Neuronal stem cell (in vitro differentiated cells): Measurements from ENCODE around the gene SCGB3A2.

ENCODE experiments used
- DNase-seq: peaks from one replicate; pipeline ENCODE4 v3.0.0-alpha.2; 2013; ENCODE audit warnings: low spot score
- H2AFZ ChIP-seq: one replicate; pipeline ENCODE4 v1.6.1; 2013; ENCODE audit warnings: mild to moderate bottlenecking, low read length, inconsistent platforms
- H2AK5ac ChIP-seq: 2 replicates; pipeline ENCODE4 v1.6.1; 2013; ENCODE audit warnings: low read depth, mild to moderate bottlenecking, inconsistent platforms, low read length, moderate library complexity, mixed read lengths
- H2BK120ac ChIP-seq: 2 replicates; pipeline ENCODE4 v1.6.1; 2013; ENCODE audit warnings: low read depth, mild to moderate bottlenecking, inconsistent platforms, low read length, moderate library complexity, mixed read lengths
- H2BK12ac ChIP-seq: one replicate; pipeline ENCODE4 v1.6.1; 2013; ENCODE audit warnings: low read length, inconsistent platforms
- H2BK15ac ChIP-seq: 2 replicates; pipeline ENCODE4 v1.6.1; 2013; ENCODE audit warnings: mild to moderate bottlenecking, low read length, inconsistent platforms, mixed read lengths
- H2BK5ac ChIP-seq: one replicate; pipeline ENCODE4 v1.6.1; 2013; ENCODE audit warnings: inconsistent platforms, mild to moderate bottlenecking, low read length, moderate library complexity
- H3K14ac ChIP-seq: one replicate; pipeline ENCODE4 v1.6.1; 2013; ENCODE audit warnings: low read length, inconsistent platforms
- H3K18ac ChIP-seq: 2 replicates; pipeline ENCODE4 v1.6.1; 2013; ENCODE audit warnings: low read length, inconsistent platforms
- H3K23ac ChIP-seq: 2 replicates; pipeline ENCODE4 v1.6.1; 2013; ENCODE audit warnings: low read depth, mild to moderate bottlenecking, mixed read lengths, low read length, inconsistent platforms; ENCODE audit not compliant: poor library complexity
- H3K27ac ChIP-seq: replicated peaks from 3 replicates; pipeline ENCODE4 v1.5.1; 2013; ENCODE audit warnings: low read length, inconsistent platforms
- H3K27me3 ChIP-seq, 3 experiments: 2 replicates each; pipeline ENCODE4 v1.6.1; 2013; ENCODE audit warnings: low read length in 3 of 3, mild to moderate bottlenecking in 2 of 3, inconsistent platforms in 1 of 3, low read depth in 1 of 3, mixed read lengths in 1 of 3, moderate library complexity in 1 of 3; ENCODE audit not compliant: control insufficient read depth in 3 of 3, insufficient read depth in 3 of 3
- H3K36me3 ChIP-seq, 2 donors: replicated peaks in 1 of 2; 2 replicates each; pipeline ENCODE4 v1.6.1; 2013; ENCODE audit warnings: low read length in 2 of 2; ENCODE audit not compliant: control insufficient read depth in 2 of 2, insufficient read depth in 2 of 2
- H3K4ac ChIP-seq: 2 replicates; pipeline ENCODE4 v1.6.1; 2013; ENCODE audit warnings: inconsistent platforms, mild to moderate bottlenecking, low read length, moderate library complexity
- H3K4me1 ChIP-seq, 2 donors: 1 replicate in 1 of 2; 2 replicates in 1 of 2; pipeline ENCODE4 v1.6.1; 2013; ENCODE audit warnings: low read length in 2 of 2, low read depth in 1 of 2; ENCODE audit not compliant: control insufficient read depth in 2 of 2, insufficient read depth in 1 of 2
- H3K4me2 ChIP-seq: one replicate; pipeline ENCODE4 v1.6.1; 2013; ENCODE audit warnings: mild to moderate bottlenecking, low read length, inconsistent platforms; ENCODE audit not compliant: insufficient read depth, poor library complexity, severe bottlenecking
- H3K4me3 ChIP-seq, 2 donors: 2 replicates each; pipeline ENCODE4 v1.5.1; 2013; ENCODE audit warnings: low read length in 2 of 2, mild to moderate bottlenecking in 2 of 2, inconsistent platforms in 1 of 2, moderate library complexity in 1 of 2
- H3K79me1 ChIP-seq: one replicate; pipeline ENCODE4 v1.6.1; 2013; ENCODE audit warnings: low read depth, mild to moderate bottlenecking, inconsistent platforms, low read length, moderate library complexity
- H3K9ac ChIP-seq: one replicate; pipeline ENCODE4 v1.6.1; 2013; ENCODE audit warnings: mild to moderate bottlenecking, low read depth, low read length, inconsistent platforms; ENCODE audit not compliant: poor library complexity
- H3K9me3 ChIP-seq, 2 donors: replicated peaks in 1 of 2; 2 replicates each; pipeline versions ENCODE3 to v1.6.1; 2013; ENCODE audit warnings: low read length in 2 of 2, mild to moderate bottlenecking in 2 of 2, inconsistent platforms in 1 of 2, low read depth in 1 of 2, mixed read lengths in 1 of 2, moderate library complexity in 1 of 2; ENCODE audit not compliant: control insufficient read depth in 2 of 2, insufficient read depth in 1 of 2
- H4K8ac ChIP-seq: one replicate; pipeline ENCODE4 v1.6.1; 2013; ENCODE audit warnings: low read depth, mild to moderate bottlenecking, inconsistent platforms, low read length, moderate library complexity
- H4K91ac ChIP-seq: one replicate; pipeline ENCODE4 v1.6.1; 2013; ENCODE audit warnings: low read length, low read depth, mild to moderate bottlenecking, inconsistent platforms; ENCODE audit not compliant: poor library complexity
- WGBS, 2 donors: extraction: QIAGEN DNeasy Blood & Tissue Kit; methylation state at CpG; one replicate each; pipeline ENCODE4 v1.1.7; 2013; ENCODE audit warnings: missing lambda C conversion rate in 2 of 2, mixed read lengths in 1 of 2; ENCODE audit not compliant: insufficient read length in 2 of 2, insufficient replicate concordance in 1 of 2; ENCODE audit errors: extremely low coverage in 2 of 2; 5-methylcytosine and 5-hydroxymethylcytosine counted together

The SCGB3A2 gene

GRCh38 chr5:147853372-147853987, 25.0 kb upstream of the SCGB3A2 start:
- Histone ChIP-seq H3K9me3 (no peaks in the 10 kb centered on the region), H3K18ac (no peak overlapping the region)

GRCh38 chr5:147854331-147854730, 24.2 kb upstream of the SCGB3A2 start:
- H3K27ac ChIP-seq, result no peak overlapping the region
- no peak overlapping the region for H3K18ac ChIP-seq
- H4K8ac ChIP-seq, result no peak overlapping the region
- H2BK120ac ChIP-seq, result no peak overlapping the region
- H2BK15ac ChIP-seq, result no peak overlapping the region
- no peak overlapping the region for H2BK5ac ChIP-seq
- H4K91ac ChIP-seq, result no peak overlapping the region
- no peak overlapping the region for H2AK5ac ChIP-seq
- H3K9ac ChIP-seq, result no peak overlapping the region
- H3K9me3 ChIP-seq, result no peaks in the 10 kb centered on the region
- no peak overlapping the region for H3K4me2 ChIP-seq
- DNase-seq, result no peak
- no peak overlapping the region for H2AFZ ChIP-seq
- H3K27me3 ChIP-seq, result peaks cover 0 to 18% (median 0%) of the 10 kb centered on the region in 3 experiments
- no peak overlapping the region for H3K14ac ChIP-seq
- no peak overlapping the region for H2BK12ac ChIP-seq
- no peaks in the 10 kb centered on the region for H3K4me1 ChIP-seq
- no peak overlapping the region for H3K4me3 ChIP-seq
- H3K4ac ChIP-seq, result no peak overlapping the region
- H3K36me3 ChIP-seq, result no peaks in the 10 kb centered on the region
- no peak overlapping the region for H3K23ac ChIP-seq
- WGBS, 2 donors, result no CpG with 5 or more reads among the region's 3 CpGs
- no peaks in the 10 kb centered on the region for H3K79me1 ChIP-seq

More at GRCh38 chr5:147853372-147853987, 25.0 kb upstream of the SCGB3A2 start:
- Histone ChIP-seq H3K14ac (no peak overlapping the region), H4K8ac (no peak overlapping the region), H2BK120ac (no peak overlapping the region), H2AK5ac (no peak overlapping the region), H3K4ac (no peak overlapping the region), H3K27me3 (peaks cover 0 to 18% (median 0%) of the 10 kb centered on the region in 3 experiments), H3K9ac (no peak overlapping the region), H3K4me3 (no peak overlapping the region), H3K23ac (no peak overlapping the region), H3K79me1 (no peaks in the 10 kb centered on the region), H2BK12ac (no peak overlapping the region), H2BK5ac (no peak overlapping the region), H2BK15ac (no peak overlapping the region), H3K27ac (no peak overlapping the region), H3K4me2 (no peak overlapping the region), H3K4me1 (no peaks in the 10 kb centered on the region), H3K36me3 (no peaks in the 10 kb centered on the region), H4K91ac (no peak overlapping the region), H2AFZ (no peak overlapping the region)
- DNase-seq, result no peak
- WGBS, 2 donors, result no CpG with 5 or more reads among the region's 3 CpGs

DNA sequence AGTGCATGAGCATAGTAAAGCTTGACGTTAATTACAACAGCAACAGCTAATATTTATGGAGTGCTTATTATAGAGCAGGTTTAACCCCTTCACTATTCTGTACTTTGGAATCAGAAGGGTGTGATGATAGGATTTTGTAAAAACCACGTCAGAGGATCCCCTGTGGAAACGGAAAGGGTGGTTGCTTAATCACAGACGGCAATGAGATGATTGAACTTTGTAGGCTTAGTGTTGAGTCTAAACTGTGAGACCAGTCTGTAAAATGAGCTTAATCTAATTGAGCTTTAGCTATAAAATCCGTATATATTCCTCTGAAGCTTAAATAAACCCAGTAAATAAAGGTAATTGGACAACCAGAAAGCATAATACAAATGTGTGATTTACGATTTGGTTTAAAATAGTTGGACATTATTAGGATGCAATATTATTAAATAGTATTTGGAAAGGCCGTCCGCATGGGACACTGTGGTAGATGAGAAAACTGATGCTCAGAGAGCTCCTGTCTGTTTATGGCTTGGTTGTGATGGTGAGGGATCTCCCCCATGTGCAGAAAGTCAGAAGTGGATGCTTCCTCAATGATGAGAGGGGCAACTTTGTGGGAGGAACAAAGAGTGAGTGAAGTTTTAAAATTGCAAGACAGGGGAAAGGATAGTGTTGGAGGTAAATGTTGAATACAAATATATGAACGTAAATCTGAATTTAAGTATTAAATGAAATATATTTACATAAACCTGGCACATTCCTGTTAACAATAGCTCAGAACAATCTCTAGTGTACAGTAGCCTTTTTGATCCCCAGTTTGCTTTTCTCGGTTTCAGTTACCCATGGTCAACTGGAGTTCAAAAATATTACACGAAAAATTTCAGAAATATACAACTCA, 23.4 kb upstream of the SCGB3A2 start:
- Histone ChIP-seq H3K4me2 (no peak overlapping the region), H3K18ac (no peak overlapping the region), H3K4me1 (no peaks in the 10 kb centered on the region), H4K8ac (no peak overlapping the region), H2AK5ac (no peak overlapping the region), H4K91ac (no peak overlapping the region), H3K9ac (no peak overlapping the region), H3K27ac (no peak overlapping the region), H2BK15ac (no peak overlapping the region), H3K4me3 (no peak overlapping the region), H3K14ac (no peak overlapping the region), H3K4ac (no peak overlapping the region), H3K79me1 (no peaks in the 10 kb centered on the region), H2BK12ac (no peak overlapping the region), H2BK5ac (no peak overlapping the region), H3K27me3 (peaks cover 0 to 18% (median 0%) of the 10 kb centered on the region in 3 experiments), H3K23ac (no peak overlapping the region), H2AFZ (no peak overlapping the region), H3K36me3 (no peaks in the 10 kb centered on the region), H3K9me3 (no peaks in the 10 kb centered on the region), H2BK120ac (no peak overlapping the region)
- DNase-seq, result no peak
- WGBS, 2 donors, result 100% methylated on average over 1 of the region's 11 CpGs

GRCh38 chr5:147855774-147856069, 22.8 kb upstream of the SCGB3A2 start:
- H3K36me3 ChIP-seq, result no peaks in the 10 kb centered on the region
- H3K23ac ChIP-seq, result no peak overlapping the region
- DNase-seq, result no peak
- H2AK5ac ChIP-seq, result no peak overlapping the region
- no CpG with 5 or more reads among the region's 4 CpGs for WGBS, 2 donors
- H3K4me2 ChIP-seq, result no peak overlapping the region
- no peak overlapping the region for H2AFZ ChIP-seq
- no peaks in the 10 kb centered on the region for H3K9me3 ChIP-seq
- no peak overlapping the region for H2BK15ac ChIP-seq
- no peak overlapping the region for H2BK120ac ChIP-seq
- H3K27ac ChIP-seq, result no peak overlapping the region
- H2BK5ac ChIP-seq, result no peak overlapping the region
- H3K9ac ChIP-seq, result no peak overlapping the region
- no peak overlapping the region for H2BK12ac ChIP-seq
- H3K4ac ChIP-seq, result no peak overlapping the region
- H4K8ac ChIP-seq, result no peak overlapping the region
- no peaks in the 10 kb centered on the region for H3K4me1 ChIP-seq
- H4K91ac ChIP-seq, result no peak overlapping the region
- peaks cover 0 to 18% (median 0%) of the 10 kb centered on the region in 3 experiments for H3K27me3 ChIP-seq
- no peak overlapping the region for H3K4me3 ChIP-seq
- H3K14ac ChIP-seq, result no peak overlapping the region
- H3K18ac ChIP-seq, result no peak overlapping the region
- H3K79me1 ChIP-seq, result no peaks in the 10 kb centered on the region
